GM12878 (cell line): ENCODE data around the gene THSD4. TPM values are rescaled to one million over a fixed set of nuclear protein-coding genes. Genes with fewer than 3 reads are reported as not detected.

Experiments used
- ATAC-seq: fragments of 200-7000 bp; cut with Tn5 transposase; 3 replicates; pipeline ENCODE4 v1.9.1; 2020; ENCODE audit warnings: mild to moderate bottlenecking, moderate library complexity
- BruUV-seq: library from RNA; stranded (reverse); fragments of 400-500 nt; replicated peaks from 2 replicates; lab custom pipeline; 2021; lab: Mats Ljungman, UMichigan
- CTCF ChIA-PET: fragments of 300-600 bp; sonication (Branson Sonifier 250); formaldehyde crosslinking; extraction: SDS; loops from one replicate; lab custom pipeline; 2021; ENCODE audit warnings: inconsistent platforms; lab: Yijun Ruan, JAX
- POLR2A ChIA-PET: fragments of 350-600 bp; formaldehyde crosslinking; extraction: SDS; loops from one replicate; lab custom pipeline; 2021; ENCODE audit warnings: inconsistent platforms; lab: Charles Lee
- RAD21 ChIA-PET: fragments of 300-600 bp; sonication (Branson Sonifier 250); formaldehyde crosslinking; loops from one replicate; lab custom pipeline; 2023; ENCODE audit warnings: antibody characterized with exemption; ENCODE audit not compliant: unreplicated experiment; lab: Charles Lee
- SMC1A ChIA-PET: fragments of 300-600 bp; sonication (Branson Sonifier 250); formaldehyde crosslinking; loops from one replicate; lab custom pipeline; 2023; ENCODE audit not compliant: unreplicated experiment, uncharacterized antibody; lab: Charles Lee
- DNase-seq: peaks from one replicate; pipeline ENCODE4 v3.0.0-alpha.2; 2011; ENCODE audit warnings: low read depth, low spot score
- FAIRE-seq: peaks from 3 replicates; lab custom pipeline; 2011; peaks lifted over from hg19 to GRCh38; lab: Jason Lieb, UNC
- H2AFZ ChIP-seq: 2 replicates; pipeline ENCODE4 v1.6.0; 2011; ENCODE audit warnings: low read depth, low read length, control low read depth; ENCODE audit not compliant: control insufficient read depth
- H3K27ac ChIP-seq: 2 replicates; pipeline ENCODE4 v1.5.1; 2011; ENCODE audit warnings: control low read depth; ENCODE audit not compliant: control insufficient read depth, insufficient read depth
- H3K27me3 ChIP-seq, 2 experiments: replicated peaks in 1 of 2; 2 replicates each; pipeline versions ENCODE4 v1.6.0 to v1.6.1; 2011; ENCODE audit warnings: low read length in 1 of 2; ENCODE audit not compliant: control insufficient read depth in 2 of 2, insufficient read depth in 2 of 2
- H3K36me3 ChIP-seq, 2 experiments: 2 replicates each; pipeline ENCODE4 v1.5.1; 2011; ENCODE audit warnings: low read length in 1 of 2; ENCODE audit not compliant: control insufficient read depth in 2 of 2, insufficient read depth in 2 of 2
- H3K4me1 ChIP-seq: 2 replicates; pipeline ENCODE4 v1.6.1; 2011; ENCODE audit warnings: mild to moderate bottlenecking, low read length, moderate library complexity, mixed read lengths; ENCODE audit not compliant: control insufficient read depth, insufficient read depth
- H3K4me2 ChIP-seq: 2 replicates; pipeline ENCODE4 v1.6.0; 2011; ENCODE audit warnings: control low read depth; ENCODE audit not compliant: control insufficient read depth, insufficient read depth
- H3K4me3 ChIP-seq: fragments of 200-600 bp; sonication (generic); 2 replicates; pipeline ENCODE4 v1.5.1; 2016
- H3K79me2 ChIP-seq: 2 replicates; pipeline ENCODE4 v1.6.0; 2011; ENCODE audit warnings: low read length; ENCODE audit not compliant: control insufficient read depth, insufficient read depth
- H3K9ac ChIP-seq: 2 replicates; pipeline ENCODE4 v1.8.0; 2011; ENCODE audit warnings: low read length, control low read depth, mixed read lengths; ENCODE audit not compliant: control insufficient read depth, insufficient read depth
- H3K9me3 ChIP-seq: replicated peaks from 3 replicates; pipeline ENCODE4 v1.5.1; 2011; ENCODE audit warnings: mild to moderate bottlenecking, low read length; ENCODE audit not compliant: control insufficient read depth, insufficient read depth
- H4K20me1 ChIP-seq: 2 replicates; pipeline ENCODE4 v1.6.0; 2011; ENCODE audit not compliant: control insufficient read depth, insufficient read depth
- CREB1 ChIP-seq: IDR thresholded peaks from 2 replicates; pipeline ENCODE4 v1.6.1; 2012; ENCODE audit warnings: low read depth, mild to moderate bottlenecking, inconsistent platforms
- NFIC ChIP-seq: IDR thresholded peaks from 2 replicates; pipeline ENCODE4 v1.6.1; 2012; ENCODE audit warnings: low read depth, mild to moderate bottlenecking, inconsistent platforms, low read length, moderate library complexity
- ZBTB11 ChIP-seq: fragments of 450-650 bp; formaldehyde crosslinking; IDR thresholded peaks from 2 replicates; pipeline ENCODE4 v1.5.0; 2022; ENCODE audit warnings: mild to moderate bottlenecking, missing genetic modification characterization
- ZNF207 ChIP-seq: fragments of 450-650 bp; IDR thresholded peaks from 2 replicates; pipeline ENCODE4 v1.6.1; 2014; ENCODE audit warnings: antibody characterized with exemption, mild to moderate bottlenecking, borderline replicate concordance
- WGBS: methylation state at CpG from one replicate; pipeline ENCODE4 v1.1.6; 2016; ENCODE audit warnings: low lambda C conversion rate; ENCODE audit not compliant: insufficient replicate concordance, insufficient coverage; ENCODE audit errors: missing lambda C conversion rate; 5-methylcytosine and 5-hydroxymethylcytosine counted together
- in situ Hi-C: fragments of 300-500 bp; cut with MboI; formaldehyde crosslinking; loops from 9 replicates; pipeline ENCODE4 v1.14.3; 2018; ENCODE audit warnings: mixed read lengths
- intact Hi-C: fragments of 100-400 bp; cut with micrococcal nuclease; formaldehyde crosslinking; loops from one replicate; pipeline ENCODE4 v1.14.2; 2022; ENCODE audit not compliant: unreplicated experiment
- polyA plus RNA-seq, 11 experiments: library from polyadenylated mRNA; depleted of rRNA in 4 of 11; unstranded in 6 of 11; stranded (reverse) in 5 of 11; fragments of >200 nt; fragmentation: Nextera tagmentation in 4 of 11; fragmentation: Illumina TruSeq in 1 of 11; extraction: Ambion mirVana in 4 of 11; extraction: Trizol in 1 of 11; gene quantifications; 1 replicate in 1 of 11; 2 replicates in 10 of 11; pipeline versions ENCODE4 v1.2.1 to v1.2.3, GENCODE V29; 2011 to 2016; ENCODE audit warnings: inconsistent platforms in 2 of 11, missing spikeins in 2 of 11, low read depth in 1 of 11
- total RNA-seq, 4 experiments: library from RNA; depleted of rRNA in 3 of 4; stranded (reverse); fragments of >200 nt in 3 of 4; fragmentation: Illumina TruSeq in 1 of 4; extraction: Trizol in 1 of 4; gene quantifications; 2 replicates each; pipeline versions ENCODE4 v1.2.1 to v1.2.3, GENCODE V29; 2013 to 2021

Gene THSD4
- total and polyA plus RNA-seq, 10 of the 15 experiments (the other 5 are each of a cell fraction or from before 2014, with no cell fraction given), result 0.04 to 0.13 (median 0.05) TPM; not detected in 7

- WGBS, result 0% methylated on average over 3 of the region's 3 CpGs
- TF ChIP-seq CREB1 (no peak), ZBTB11 (CRISPR knock-in tag) (no peak)
- ChIA-PET RAD21 (no interaction called here), CTCF (no interaction called here), SMC1A (no interaction called here), POLR2A (no interaction called here)
- no peaks in the 10 kb centered on the region for H3K9me3 ChIP-seq
- no peak overlapping the region for H3K27ac ChIP-seq
- FAIRE-seq (no peak), ATAC-seq (no peak), DNase-seq (no peak)
- H3K27me3 ChIP-seq, result no peaks in the 10 kb centered on the region
- H3K4me3 ChIP-seq, result no peak overlapping the region
- intact Hi-C loops, result no loop called here
- H2AFZ ChIP-seq, result no peak overlapping the region
- in situ Hi-C loops, result no loop called here
- BruUV-seq, result no TSS peak
- no peaks in the 10 kb centered on the region for H4K20me1 ChIP-seq
- no peaks in the 10 kb centered on the region for H3K36me3 ChIP-seq
- H3K9ac ChIP-seq, result no peak overlapping the region
- no peaks in the 10 kb centered on the region for H3K4me1 ChIP-seq
- no peak overlapping the region for H3K4me2 ChIP-seq
- no peaks in the 10 kb centered on the region for H3K79me2 ChIP-seq
Measured at GRCh38 chr15:71186267-71186666, 71.0 kb downstream of the THSD4 start.

- Histone ChIP-seq H3K36me3 (no peaks in the 10 kb centered on the region), H3K27me3 (no peaks in the 10 kb centered on the region), H3K9ac (no peak overlapping the region), H3K9me3 (no peaks in the 10 kb centered on the region), H3K4me2 (no peak overlapping the region)
- BruUV-seq, result no TSS peak
- ATAC-seq, result no peak
- no peak for FAIRE-seq
- SMC1A ChIA-PET, result no interaction called here
- CTCF ChIA-PET, result no interaction called here
- TF ChIP-seq ZNF207, result no peak
- TF ChIP-seq NFIC, result no peak
- TF ChIP-seq, all 136 proteins: peak for 0
- no peak overlapping the region for H3K4me3 ChIP-seq
- POLR2A ChIA-PET, result no interaction called here
- RAD21 ChIA-PET, result no interaction called here
- H4K20me1 ChIP-seq, result no peaks in the 10 kb centered on the region
- no peak overlapping the region for H3K27ac ChIP-seq
- no peak overlapping the region for H2AFZ ChIP-seq
- intact Hi-C loops, result no loop called here
- in situ Hi-C loops, result no loop called here
- 26% methylated on average over 5 of the region's 5 CpGs for WGBS
- no peaks in the 10 kb centered on the region for H3K79me2 ChIP-seq
- no peaks in the 10 kb centered on the region for H3K4me1 ChIP-seq
- DNase-seq, result no peak
Measured at GRCh38 chr15:71187078-71187477, 71.8 kb downstream of the THSD4 start.
